ENCODE data around the gene TNFSF12. TPM values are rescaled to one million over a fixed set of nuclear protein-coding genes. Genes with fewer than 3 reads are reported as not detected.

Gene TNFSF12
- total RNA-seq = 7.8 and 17.1 TPM in 2 replicates

GRCh38 chr17:7548585-7549400 is at the start of gene TNFSF12:
Gene TNFSF12 (plus strand): TSS chr17:7549058. CDS start chr17:7549154, 96 bp downstream.

GRCh38 chr17:7558544-7559319 is 9.9 kb downstream of the TNFSF12 start, which contains the start of gene TNFSF13:
Gene TNFSF13 (plus strand): TSS chr17:7558750. CDS start chr17:7559040, 290 bp downstream.

GRCh38 chr17:7561589-7562207 is 12.8 kb downstream of the TNFSF12 start, which contains the start of gene SENP3:
Gene SENP3 (plus strand): TSS chr17:7561919. CDS start chr17:7563077, 1,158 bp downstream.

GRCh38 chr17:7579001-7579833 is 30.4 kb downstream of the TNFSF12 start, which contains the start of gene CD68:
Gene CD68 (plus strand): TSS chr17:7579638. CDS start chr17:7579678, 40 bp downstream.

GRCh38 chr17:7583253-7584109 is 34.6 kb downstream of the TNFSF12 start, which contains the start of gene MPDU1:
Gene MPDU1 (plus strand): TSS chr17:7583852. CDS start chr17:7583863, 11 bp downstream.

GRCh38 chr17:7589891-7590691 is 41.2 kb downstream of the TNFSF12 start, which contains the start of gene SOX15:
Gene SOX15 (minus strand): TSS chr17:7590094. CDS start chr17:7589676, 418 bp downstream.

Other genes with a start within 250 kb of the TNFSF12 start
- 537 and 632 TPM in 2 replicates for gene EIF5A, start 241.4 kb upstream of the TNFSF12 start, total RNA-seq
- 28.8 and 30.1 TPM in 2 replicates for gene GPS2, start 233.7 kb upstream of the TNFSF12 start, total RNA-seq
- gene NEURL4, start 219.7 kb upstream of the TNFSF12 start, total RNA-seq = 10.4 and 31.2 TPM in 2 replicates
- not detected in 2 replicates for gene ACAP1, start 212.5 kb upstream of the TNFSF12 start, total RNA-seq
- 1.1 and 2.3 TPM in 2 replicates for gene KCTD11, start 196.9 kb upstream of the TNFSF12 start, total RNA-seq
- gene TMEM95, start 193.9 kb upstream of the TNFSF12 start, total RNA-seq = not detected in 2 replicates
- 0.49 and 1.6 TPM in 2 replicates for gene TNK1, start 168.0 kb upstream of the TNFSF12 start, total RNA-seq
- gene PLSCR3, start 154.5 kb upstream of the TNFSF12 start, total RNA-seq = 16.7 and 36.8 TPM in 2 replicates
- 48.8 and 118 TPM in 2 replicates for gene TMEM256, start 145.0 kb upstream of the TNFSF12 start, total RNA-seq
- gene NLGN2, start 141.2 kb upstream of the TNFSF12 start, total RNA-seq = 1.3 and 7.6 TPM in 2 replicates
- not detected in 2 replicates for gene SPEM1, start 128.7 kb upstream of the TNFSF12 start, total RNA-seq
- gene SPEM2, start 123.4 kb upstream of the TNFSF12 start, total RNA-seq = not detected in 2 replicates
- not detected in 2 replicates for gene SPEM3, start 120.2 kb upstream of the TNFSF12 start, total RNA-seq
- gene TMEM102, start 113.6 kb upstream of the TNFSF12 start, total RNA-seq = 6.0 and 8.4 TPM in 2 replicates
- gene FGF11, start 109.5 kb upstream of the TNFSF12 start, total RNA-seq = 0.16 and 0.50 TPM in 2 replicates
- 7.6 and 9.4 TPM in 2 replicates for gene CHRNB1, start 104.0 kb upstream of the TNFSF12 start, total RNA-seq
- gene ZBTB4, start 69.4 kb upstream of the TNFSF12 start, total RNA-seq = 6.3 and 14.2 TPM in 2 replicates
- gene SLC35G6, start 67.6 kb upstream of the TNFSF12 start, total RNA-seq = not detected in 2 replicates
- 76.9 and 161 TPM in 2 replicates for gene POLR2A, start 64.7 kb upstream of the TNFSF12 start, total RNA-seq
- gene TNFSF13, start 9.7 kb downstream of the TNFSF12 start, total RNA-seq = 0.69 and 0.81 TPM in 2 replicates
- gene SENP3, start 12.9 kb downstream of the TNFSF12 start, total RNA-seq = 62.7 and 79.3 TPM in 2 replicates
- 0.65 and 1.1 TPM in 2 replicates for gene CD68, start 30.6 kb downstream of the TNFSF12 start, total RNA-seq
- gene MPDU1, start 34.8 kb downstream of the TNFSF12 start, total RNA-seq = 57.5 and 91.6 TPM in 2 replicates
- 0.06 and 0.49 TPM in 2 replicates for gene SOX15, start 41.0 kb downstream of the TNFSF12 start, total RNA-seq
- 28.2 and 35.0 TPM in 2 replicates for gene FXR2, start 65.8 kb downstream of the TNFSF12 start, total RNA-seq
- gene SAT2, start 78.8 kb downstream of the TNFSF12 start, total RNA-seq = 26.4 and 27.4 TPM in 2 replicates
- gene SHBG, start 81.1 kb downstream of the TNFSF12 start, total RNA-seq = 0.38 TPM in 1 of 2 replicates, not detected in the other
- gene ATP1B2, start 101.9 kb downstream of the TNFSF12 start, total RNA-seq = not detected in 2 replicates
- gene TP53, start 138.4 kb downstream of the TNFSF12 start, total RNA-seq = 29.0 and 64.8 TPM in 2 replicates
- gene WRAP53, start 139.4 kb downstream of the TNFSF12 start, total RNA-seq = 8.0 and 11.8 TPM in 2 replicates
- 0.16 and 0.57 TPM in 2 replicates for gene EFNB3, start 156.1 kb downstream of the TNFSF12 start, total RNA-seq
- gene DNAH2, start 168.7 kb downstream of the TNFSF12 start, total RNA-seq = under 0.01 and 0.49 TPM in 2 replicates